GM11168 (cell line): Measurements from ENCODE around the gene MAFB.

Source experiments
- in situ Hi-C: fragments of 300-500 bp; cut with MboI; formaldehyde crosslinking; loops from one replicate; pipeline ENCODE4 v1.12.0; 2022; ENCODE audit warnings: low sequenced_read_pairs; ENCODE audit not compliant: unreplicated experiment

Gene MAFB

DNA sequence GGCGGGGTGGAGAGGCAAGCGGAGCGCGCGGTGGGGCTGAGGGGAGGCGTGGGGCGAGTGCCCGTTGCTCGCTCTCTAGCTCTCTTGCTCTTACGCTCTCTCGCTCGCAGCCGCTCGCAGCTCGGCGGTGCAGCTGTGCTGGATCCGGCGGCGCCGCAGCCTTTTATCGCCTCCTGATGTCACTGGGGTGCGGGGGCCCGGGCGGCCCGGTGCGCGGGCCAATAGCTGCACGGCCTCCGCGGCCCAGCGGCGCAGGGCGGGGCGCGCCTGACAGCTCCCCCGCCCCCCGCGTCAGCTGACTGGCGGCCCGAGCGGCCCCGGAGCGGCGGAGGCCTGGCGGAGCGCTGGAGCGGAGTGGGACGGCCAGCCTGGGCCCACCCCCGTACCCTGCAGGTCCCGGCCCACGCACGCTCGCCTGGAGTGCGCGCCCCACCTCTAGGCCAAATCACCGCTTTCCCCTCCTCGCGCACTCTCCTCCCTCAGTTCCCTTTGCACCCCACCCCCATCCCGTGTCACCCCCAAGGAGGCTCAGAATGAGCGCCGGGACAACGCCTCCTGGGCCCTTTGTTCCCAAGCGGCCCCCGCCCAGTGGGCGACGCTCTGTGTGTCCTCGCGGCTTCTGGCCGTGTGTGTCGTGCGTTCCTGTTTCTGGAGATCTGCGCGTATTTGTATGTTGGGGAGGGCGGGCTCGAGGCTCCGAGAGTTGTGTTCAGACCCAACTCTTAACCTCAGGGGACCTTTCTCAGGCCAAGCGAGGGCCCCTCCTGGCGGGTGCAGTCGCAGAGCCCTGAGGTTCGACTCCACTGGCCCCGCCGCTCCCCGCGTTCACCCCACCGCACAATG is at the start of gene MAFB:
MAFB (minus strand) TSS at position 137 of the 843 bp plus-strand sequence. CDS start 386 bp downstream, outside the sequence.
- in situ Hi-C loops = loop anchor here (25.0 kb wide), 2 partner anchors 427 to 802 kb away; no protein-coding TSS in a partner anchor

DNA sequence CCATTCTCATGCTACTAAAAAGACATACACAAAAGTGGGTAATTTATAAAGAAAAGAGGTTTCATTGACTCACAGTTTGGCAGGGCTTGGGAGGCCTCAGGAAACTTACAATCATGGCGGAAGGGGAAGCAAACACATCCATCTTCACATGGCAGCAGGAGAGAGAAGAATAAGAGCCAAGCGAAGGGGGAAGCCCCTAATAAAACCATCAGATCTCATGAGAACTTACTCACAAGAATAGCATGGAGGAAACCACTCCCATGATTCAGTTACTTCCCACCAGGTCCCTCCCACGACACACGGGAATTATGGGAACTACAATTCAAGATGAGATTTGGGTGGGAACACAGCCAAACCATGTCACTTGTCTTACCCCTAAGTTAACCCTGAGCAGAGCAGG is 47.4 kb upstream of the MAFB start:
- in situ Hi-C loops = loop anchor here (25.0 kb wide), 1 partner anchor 201 kb away; no protein-coding TSS in a partner anchor

DNA sequence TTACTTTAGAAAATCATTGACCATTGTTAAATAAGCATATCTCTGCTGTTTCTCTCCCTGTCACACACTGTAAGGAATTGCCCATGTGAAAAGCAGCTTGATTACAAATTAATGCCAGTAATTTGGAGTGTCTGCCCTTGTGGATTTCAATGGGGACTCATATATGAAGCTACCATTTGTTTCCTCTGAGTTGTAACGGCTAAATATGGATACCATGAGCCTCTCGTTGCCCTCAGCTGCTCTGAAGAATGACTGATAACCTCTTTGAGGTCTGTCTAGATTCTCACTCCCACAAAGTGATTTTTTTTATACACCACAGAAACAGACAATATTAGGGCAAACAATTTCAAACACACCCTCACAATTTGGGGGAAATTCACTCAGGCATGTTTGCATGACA is 40.0 kb upstream of the MAFB start:
- in situ Hi-C loops = loop anchor here (25.0 kb wide), 1 partner anchor 208 kb away; no protein-coding TSS in a partner anchor

DNA sequence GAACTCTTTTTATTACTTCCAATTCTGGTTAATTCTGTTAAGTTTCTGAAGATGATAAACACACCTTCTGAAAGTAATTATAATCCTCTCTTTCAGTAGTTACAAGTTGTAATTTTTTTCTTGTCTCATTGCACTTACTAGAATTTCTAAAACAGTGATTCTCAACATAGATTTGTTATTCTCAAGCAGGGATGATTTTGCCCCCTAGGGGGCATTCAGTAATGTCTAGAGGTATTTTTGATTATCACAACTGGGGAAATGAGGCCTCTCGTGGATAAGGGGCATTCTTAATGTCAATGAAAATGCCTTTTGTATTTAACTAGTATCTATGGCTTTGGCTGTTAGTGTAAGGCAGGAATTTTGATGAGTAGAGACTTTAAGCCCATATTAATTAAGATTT is 39.4 kb upstream of the MAFB start:
- in situ Hi-C loops = loop anchor here (25.0 kb wide), 1 partner anchor 209 kb away; no protein-coding TSS in a partner anchor

DNA sequence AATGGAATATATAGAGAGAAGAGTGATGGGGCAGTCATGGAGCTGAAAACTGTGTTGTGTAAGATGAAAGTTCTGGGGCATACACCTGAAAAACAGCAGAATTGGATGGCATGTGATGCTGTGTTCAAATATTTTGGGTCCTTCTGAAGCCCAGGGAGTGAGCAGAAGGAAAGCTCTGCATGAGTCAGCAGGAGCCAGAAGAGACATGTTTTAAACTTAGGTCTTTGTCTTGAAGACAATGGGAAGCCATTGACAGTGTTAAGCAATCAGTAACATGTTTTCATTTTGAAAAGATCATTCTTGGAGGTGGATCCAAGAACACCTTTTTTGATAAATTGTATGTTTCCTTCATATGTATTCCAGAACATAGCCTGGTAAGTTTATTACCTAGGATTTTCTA is 38.9 kb upstream of the MAFB start:
- in situ Hi-C loops = loop anchor here (25.0 kb wide), 1 partner anchor 209 kb away; no protein-coding TSS in a partner anchor

DNA sequence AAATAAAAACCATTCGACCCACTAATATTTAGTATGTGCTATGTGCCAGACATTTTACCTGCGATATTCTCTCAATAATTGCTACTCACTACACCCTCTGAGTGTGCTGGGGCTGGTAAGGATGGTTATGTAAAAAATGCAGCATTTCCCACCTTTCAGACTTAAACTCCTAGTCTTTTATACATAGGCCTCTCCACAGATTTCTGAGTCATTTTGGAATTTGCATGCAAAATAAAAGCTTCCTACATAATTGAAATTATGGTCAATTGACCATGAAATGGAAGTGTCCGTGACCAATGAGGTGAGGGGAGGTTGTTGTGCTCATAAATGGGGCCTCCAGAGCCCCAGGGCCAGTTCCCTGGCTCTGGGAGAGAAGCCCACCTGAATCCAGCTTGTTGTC is 37.7 kb upstream of the MAFB start:
- in situ Hi-C loops = loop anchor here (25.0 kb wide), 1 partner anchor 211 kb away; no protein-coding TSS in a partner anchor

DNA sequence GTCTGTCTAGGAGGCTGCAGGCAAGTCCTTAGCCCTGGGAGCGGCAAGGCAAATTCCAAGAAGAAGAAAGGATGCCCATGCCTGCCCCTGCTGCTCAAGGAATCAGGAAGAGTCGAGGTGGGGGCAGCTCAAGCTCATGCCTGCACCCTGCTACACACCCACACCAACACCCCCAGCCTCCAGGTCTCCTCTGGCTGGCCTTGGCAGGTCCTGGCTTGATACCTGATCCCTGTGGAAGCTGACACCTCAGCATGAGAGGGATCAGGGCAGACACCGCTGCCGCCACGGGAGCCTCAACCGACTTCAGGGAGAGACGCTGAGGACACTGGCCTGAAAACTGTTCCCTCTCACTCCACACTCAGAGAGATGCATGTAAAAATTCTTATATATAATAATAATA is 35.5 kb upstream of the MAFB start:
- in situ Hi-C loops = no loop called here

DNA sequence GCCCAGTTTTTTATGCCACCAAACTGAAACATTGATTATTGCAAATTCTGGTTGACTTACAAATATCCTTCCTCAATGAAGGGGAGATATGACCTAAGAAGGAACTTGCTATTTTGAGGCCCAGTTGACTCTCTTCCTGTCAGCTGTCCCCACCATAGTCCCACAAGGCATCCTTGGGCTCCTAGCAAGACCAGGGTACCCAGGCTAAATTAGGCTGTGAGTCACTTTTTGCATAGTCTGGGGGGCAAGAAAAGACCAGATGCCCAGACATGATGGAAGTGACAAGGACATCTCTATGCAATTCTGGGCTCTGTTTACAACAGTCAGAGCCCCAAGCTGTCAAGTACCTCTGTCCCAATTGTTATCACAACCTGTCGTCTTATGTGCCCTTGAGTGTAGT is 31.8 kb upstream of the MAFB start:
- in situ Hi-C loops = no loop called here

DNA sequence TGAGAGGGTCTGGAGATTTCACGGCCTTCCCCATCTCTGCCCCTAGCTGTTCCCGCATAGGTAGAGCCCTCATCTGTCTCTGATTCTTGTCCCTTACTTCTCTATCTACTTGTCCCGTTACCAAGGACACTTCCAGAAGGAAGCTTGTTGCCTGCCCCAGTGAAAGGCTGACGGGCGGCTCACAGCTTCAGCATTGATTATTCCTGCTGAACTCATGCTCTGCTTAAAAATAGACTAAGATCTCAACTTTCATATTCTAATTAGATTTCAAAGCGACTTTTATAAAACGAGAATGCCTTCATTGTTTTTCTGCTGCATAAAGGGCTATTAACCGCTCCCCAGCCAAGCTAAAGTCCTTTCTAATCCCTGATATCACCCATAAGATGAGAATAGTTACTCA is 31.1 kb upstream of the MAFB start:
- in situ Hi-C loops = no loop called here

DNA sequence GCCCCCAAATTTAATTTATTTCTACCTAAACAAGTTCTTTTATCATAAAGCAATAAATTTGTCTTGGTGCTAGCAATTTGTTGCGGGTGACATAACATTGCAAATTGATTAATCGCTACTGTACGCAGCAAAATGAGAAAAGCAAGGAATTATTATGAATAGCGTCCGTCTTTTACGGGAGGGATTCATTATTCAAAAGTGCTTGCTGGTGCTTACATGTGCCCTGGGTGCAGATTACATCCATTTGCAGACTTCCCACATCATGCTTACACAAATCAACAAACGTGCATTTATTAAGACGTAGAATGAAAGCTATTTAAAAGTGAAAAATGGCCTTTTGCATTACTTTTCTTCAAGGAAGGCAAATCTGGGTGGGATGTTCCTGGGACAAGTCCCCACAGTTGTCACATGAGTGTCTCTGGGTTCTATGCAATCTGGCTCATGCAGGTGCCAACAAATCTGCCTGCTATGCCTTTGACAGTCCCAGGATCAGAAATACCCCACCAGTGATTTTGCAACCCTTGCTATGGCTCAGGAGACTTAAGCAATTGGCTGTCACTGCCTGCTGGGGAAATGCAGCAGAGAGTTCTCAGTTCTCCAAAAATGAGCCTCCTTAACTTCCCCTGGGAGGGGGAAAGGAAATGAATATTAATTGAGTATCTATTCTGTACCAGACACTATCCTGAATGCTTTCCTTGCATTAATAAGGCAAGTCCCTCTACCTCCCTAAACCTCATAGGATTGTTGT is 30.1 kb upstream of the MAFB start:
- in situ Hi-C loops = no loop called here

DNA sequence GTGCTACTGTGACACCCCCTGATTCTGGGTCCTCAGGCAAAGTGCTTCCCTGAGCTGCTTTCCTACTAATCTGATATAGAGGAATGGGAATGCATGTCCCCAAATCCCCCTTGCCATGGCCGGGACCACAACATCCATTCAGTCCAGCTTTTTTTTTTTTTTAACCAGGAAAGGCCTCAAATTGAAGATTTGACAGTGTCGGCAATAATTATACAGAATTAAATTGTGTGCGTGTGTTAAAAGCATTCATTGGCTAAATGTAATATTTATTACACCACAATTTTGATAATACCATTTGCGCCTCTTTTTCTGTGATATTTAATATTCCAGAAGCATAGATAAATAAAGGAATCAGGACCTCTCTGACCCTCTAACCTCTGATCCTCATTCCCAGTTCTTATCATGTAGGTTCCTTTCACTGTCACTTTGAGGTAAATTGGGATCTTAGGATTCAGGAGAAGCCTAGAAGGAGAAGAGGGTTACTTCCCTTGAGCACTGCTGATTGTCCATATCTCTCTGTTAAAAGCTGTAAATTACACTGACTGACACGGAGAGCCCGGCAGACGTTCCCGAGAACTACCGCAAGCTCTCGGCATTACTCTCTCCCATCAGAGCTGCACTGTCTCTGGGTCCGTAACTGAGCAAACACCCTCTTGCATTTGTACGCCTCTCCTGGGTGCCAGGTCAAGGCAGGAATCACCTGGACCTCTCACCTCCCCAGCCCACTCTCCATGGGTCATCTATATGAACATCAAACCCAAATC is 29.4 kb upstream of the MAFB start:
- in situ Hi-C loops = no loop called here

DNA sequence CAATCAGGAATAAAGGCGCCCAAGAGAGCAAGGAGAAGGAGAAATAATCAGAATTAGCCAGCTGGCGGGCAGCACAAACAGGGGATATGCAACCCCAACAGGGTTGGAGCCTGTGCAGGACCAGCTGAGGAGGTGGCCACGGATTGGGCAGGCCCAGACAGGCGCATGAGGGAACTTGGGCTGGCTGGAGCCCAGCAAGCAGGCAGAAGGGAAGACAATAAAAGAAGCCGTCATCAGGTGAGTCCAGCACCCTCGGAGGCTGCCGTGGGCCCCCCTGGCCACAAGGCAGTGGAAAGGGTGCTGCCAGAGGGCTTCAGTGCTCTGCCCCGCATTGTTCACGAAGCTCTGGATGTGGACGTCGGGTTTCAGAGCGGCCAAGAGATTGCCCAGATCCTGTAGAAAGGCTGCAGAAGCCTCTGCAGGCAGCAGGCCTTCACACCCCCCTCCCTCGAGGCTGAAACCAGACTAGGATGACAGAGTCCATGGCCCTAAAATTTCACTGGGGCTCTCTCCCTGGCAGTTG is 28.4 kb upstream of the MAFB start:
- in situ Hi-C loops = no loop called here

DNA sequence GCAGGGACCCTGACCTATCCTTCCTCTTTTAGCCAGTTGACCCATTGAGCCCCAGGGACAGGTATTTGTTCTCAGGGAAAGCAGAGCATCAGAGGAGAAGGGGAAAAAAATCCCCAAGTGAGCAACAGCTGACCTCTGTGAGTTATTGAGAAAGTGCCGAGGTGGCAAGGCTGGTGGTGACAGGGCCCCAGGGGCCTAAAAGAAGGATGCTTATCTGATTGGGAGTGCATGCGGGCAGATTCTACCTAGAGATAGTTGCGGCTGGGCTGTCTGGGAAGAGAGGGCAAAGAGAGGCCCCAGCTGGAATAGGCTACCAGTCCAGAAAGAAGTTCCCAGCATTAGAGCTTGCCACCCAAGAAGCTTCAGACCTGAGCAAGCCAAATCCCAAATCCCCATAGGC is 26.5 kb upstream of the MAFB start:
- in situ Hi-C loops = no loop called here

DNA sequence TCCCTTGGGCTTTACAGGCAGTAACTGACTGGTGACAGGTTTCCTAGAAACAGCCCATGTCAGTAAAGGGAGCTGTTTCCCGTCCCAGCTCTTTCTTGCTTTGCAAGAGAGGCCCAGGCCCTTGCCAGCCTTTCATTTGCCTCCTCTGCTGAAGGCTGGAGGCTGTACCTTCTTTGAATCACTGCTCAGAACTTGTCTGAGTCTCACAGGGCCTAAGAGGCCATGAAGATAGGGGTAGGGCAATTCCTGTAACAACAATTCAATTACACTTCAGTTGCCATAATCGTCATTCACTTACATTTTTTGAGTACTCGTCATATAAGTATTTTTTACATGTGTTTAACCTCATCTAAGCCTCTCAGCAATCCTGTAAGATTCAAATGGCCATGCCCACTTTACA is 25.9 kb upstream of the MAFB start:
- in situ Hi-C loops = no loop called here

DNA sequence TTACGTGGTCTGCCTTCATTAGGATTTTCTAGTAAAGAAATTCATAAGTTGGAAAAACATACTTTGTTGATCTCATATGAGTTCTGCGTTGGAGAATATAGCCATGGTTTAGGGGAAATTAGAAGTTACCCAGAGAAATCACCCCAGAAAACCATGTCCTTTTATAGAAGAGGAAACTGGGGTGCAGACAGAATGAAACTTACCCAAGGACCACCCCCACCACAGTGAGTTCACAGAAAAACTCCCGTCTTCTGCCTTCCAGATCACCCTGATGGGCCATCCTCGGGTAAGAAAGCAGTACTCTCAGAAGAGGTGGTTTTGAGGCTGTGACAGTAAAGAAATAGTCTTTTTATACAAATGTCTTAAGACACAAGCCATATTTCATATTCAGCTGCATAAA is 25.1 kb upstream of the MAFB start:
- in situ Hi-C loops = no loop called here

DNA sequence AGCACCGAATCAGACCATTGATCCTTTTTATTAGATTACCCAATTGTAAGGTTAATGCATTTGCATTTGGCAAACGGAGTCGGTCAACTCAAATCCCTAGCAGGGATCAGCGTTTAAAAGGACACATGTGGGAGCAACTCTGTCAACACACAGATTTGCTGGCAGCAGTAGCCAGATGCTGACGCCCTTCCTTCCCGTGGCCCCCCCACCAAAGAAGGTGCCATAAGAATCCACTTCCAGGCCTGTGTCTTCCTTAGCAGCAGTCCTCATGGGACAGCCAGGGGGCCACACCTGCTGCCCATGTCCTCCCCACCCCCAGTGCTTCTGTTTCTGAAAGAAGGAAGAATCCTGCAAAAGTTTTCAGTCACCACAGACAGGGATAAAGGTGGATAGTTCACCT is 24.5 kb upstream of the MAFB start:
- in situ Hi-C loops = no loop called here

DNA sequence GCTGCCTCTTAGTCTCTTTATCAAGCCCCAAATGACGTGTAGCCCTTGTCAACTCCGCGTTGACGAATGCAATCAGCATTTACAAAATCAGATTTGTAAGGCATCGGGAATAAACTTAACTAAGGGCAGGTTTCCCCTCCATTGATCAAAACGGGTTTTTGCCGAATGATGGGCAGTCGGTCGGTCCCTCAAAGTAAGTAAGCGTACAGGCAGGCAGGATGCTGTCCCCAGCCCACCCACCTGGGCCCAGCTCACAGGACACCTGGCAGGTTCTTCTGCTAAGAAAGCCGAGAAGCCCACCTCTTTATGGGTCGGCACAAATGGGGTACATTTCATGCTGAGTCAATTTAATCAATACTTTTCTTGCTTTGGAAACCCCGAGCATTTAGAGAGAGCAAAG is 22.0 kb upstream of the MAFB start:
- in situ Hi-C loops = no loop called here

DNA sequence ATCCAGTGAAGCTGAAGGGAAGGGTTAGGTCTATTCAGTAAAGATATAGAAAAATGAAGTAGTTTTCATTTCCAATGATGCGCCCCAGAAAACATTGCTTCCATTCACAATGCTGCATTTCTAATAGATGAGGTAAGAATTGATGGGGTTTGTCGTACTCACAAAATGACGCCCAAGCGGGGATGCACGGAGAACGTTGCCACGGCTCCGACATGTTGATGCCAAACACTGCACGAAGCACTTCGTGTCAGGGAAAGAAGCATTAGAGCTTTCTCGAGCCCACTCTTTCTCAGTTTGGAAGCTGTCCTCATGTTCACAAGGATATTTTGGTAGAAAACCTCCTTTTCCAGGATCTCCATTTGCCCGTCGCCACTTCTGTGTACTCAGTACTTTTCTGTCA is 21.6 kb upstream of the MAFB start:
- in situ Hi-C loops = no loop called here

DNA sequence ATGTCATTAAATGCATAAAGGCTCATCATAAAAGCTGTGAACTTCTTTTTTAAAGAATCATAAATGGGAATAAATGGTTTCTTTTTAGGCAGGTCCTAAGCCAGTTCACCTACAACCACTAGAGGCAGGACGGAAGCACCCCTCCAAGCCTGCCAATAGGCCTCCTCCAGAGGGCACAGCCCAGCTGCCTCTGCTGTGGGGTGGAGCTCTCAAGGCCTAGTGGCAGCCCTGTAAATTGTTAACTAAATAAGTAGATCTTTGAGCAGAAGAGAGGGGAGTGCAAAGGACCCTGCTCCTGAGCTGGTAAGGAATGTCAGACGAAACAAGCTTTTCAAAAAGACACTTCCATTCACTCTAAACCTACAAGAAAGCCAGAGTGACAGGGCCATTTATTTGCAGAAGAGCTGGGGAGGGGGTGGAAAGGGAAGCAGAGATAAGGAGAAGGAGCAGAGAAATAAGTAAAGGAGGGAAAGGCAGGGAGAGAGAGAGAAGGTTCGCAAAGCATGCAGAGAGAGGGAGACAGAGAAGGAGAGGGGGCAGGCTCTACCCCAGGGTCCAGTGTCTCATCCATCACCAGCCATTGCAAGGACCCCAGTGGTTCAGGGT is 18.0 kb upstream of the MAFB start:
- in situ Hi-C loops = no loop called here

DNA sequence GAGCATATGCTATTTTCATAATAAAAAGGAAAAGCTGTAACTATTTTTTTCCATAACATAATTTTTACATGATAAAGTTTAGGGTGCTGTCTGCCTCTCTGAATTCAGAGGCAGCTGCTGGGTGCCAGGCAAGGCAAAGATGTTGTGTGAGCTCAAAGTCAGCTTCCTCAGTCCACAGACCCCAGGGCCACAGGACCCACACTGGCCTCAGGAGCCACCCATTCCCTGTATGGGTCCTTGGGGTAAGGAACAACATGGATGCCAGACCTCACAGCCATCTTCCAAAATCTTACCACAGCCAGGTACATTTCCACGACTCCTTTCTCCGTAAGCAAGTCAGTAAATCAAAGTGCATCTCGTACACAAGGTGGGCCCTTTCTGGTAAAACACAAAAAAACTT is 16.4 kb upstream of the MAFB start:
- in situ Hi-C loops = no loop called here
